ENCODE results near the gene PAPPA2. TPM values are rescaled to one million over a fixed set of nuclear protein-coding genes. Genes with fewer than 3 reads are reported as not detected.
A peak's percentile ranks its signal among the peaks of the same experiment; 100 is the strongest.

Gene PAPPA2
- total and polyA plus RNA-seq, 2 donors from 2014 or later = 4.9 to 93.5 TPM

DNA sequence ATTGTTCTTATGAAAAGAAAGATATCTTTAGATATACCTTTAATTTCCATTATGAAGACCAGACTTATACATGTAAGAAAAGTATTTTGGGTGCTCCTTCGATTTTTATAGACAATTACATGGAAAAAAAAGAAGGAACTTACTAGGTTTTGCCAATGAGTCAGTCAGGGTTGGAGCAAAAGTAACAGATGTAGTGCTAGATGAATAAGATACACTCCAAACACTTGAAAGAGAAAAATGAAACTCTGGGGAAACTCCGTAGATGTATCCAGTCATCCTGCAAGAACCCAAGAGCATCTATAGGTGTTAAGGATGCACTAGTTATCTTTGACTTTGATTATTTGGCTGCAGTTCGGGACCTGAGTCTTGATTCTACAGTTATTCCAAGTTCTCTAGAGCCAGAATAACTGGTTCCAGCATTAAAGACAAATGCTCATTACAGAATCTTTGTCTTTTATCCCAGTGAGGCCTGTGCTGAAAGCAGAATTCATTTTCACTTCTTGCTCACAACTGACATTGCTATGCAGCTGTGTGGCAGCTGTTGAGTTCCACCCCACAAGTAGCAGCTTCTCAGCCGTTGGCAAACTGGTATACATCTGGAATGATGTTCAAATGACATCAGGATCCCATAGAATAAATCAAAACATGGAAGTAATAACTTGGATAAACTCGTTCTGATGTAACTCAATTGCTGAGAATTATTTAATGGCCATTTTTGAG lies 375.5 kb downstream of the PAPPA2 start:
- TF ChIP-seq, protein P1, sequence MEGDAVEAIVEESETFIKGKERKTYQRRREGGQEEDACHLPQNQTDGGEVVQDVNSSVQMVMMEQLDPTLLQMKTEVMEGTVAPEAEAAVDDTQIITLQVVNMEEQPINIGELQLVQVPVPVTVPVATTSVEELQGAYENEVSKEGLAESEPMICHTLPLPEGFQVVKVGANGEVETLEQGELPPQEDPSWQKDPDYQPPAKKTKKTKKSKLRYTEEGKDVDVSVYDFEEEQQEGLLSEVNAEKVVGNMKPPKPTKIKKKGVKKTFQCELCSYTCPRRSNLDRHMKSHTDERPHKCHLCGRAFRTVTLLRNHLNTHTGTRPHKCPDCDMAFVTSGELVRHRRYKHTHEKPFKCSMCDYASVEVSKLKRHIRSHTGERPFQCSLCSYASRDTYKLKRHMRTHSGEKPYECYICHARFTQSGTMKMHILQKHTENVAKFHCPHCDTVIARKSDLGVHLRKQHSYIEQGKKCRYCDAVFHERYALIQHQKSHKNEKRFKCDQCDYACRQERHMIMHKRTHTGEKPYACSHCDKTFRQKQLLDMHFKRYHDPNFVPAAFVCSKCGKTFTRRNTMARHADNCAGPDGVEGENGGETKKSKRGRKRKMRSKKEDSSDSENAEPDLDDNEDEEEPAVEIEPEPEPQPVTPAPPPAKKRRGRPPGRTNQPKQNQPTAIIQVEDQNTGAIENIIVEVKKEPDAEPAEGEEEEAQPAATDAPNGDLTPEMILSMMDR (IDR thresholded peaks at IDR 0.05; ENCODE audit: borderline replicate concordance, extremely low read depth, insufficient read depth) = no peak
- no peak overlapping the region for H3K4me3 ChIP-seq (ENCODE audit: low read length in 3 of 3)
- FAIRE-seq = no peak
- H3K27me3 ChIP-seq (ENCODE audit: control insufficient read depth, insufficient read depth, low read length) = no peaks in the 10 kb centered on the region
- H3K9me3 ChIP-seq (ENCODE audit: control insufficient read depth in 2 of 3, insufficient read depth in 1 of 3, low read length in 3 of 3) = no peaks in the 10 kb centered on the region
- no peaks in the 10 kb centered on the region for H3K4me1 ChIP-seq (ENCODE audit: control insufficient read depth in 2 of 3, insufficient read depth in 2 of 3, low read depth in 1 of 3, low read length in 3 of 3)
- no peaks in the 10 kb centered on the region for H3K36me3 ChIP-seq (ENCODE audit: control insufficient read depth in 2 of 3, insufficient read depth in 3 of 3, low read length in 3 of 3)
- no peak overlapping the region for H3K27ac ChIP-seq (ENCODE audit: low read depth in 2 of 2, low read length in 2 of 2)
- no peak overlapping the region for H3K9ac ChIP-seq (ENCODE audit: low read length in 3 of 3)
- DNase-seq = no peak
- intact Hi-C loops (cut with DNase I) = no loop called here

DNA sequence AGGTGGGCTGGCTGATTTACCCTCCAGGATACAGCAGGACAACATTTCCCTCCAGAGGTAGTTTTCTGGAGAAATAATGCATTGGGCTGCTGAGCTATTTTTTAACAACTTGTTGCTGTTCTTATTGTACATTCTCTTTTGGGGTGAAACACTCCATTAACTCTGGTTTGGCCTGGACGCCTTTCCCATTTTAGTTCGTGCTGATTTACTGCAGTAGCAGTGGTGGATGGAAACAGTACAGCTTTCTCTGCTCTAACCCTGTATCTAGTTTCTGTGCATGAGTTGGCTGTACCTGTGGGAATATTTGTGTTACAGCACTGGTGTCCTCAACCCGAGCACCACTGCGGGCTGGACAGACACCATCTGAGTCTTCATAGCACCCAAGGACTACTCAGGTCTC lies 376.2 kb downstream of the PAPPA2 start:
- H3K27me3 ChIP-seq (ENCODE audit: control insufficient read depth, insufficient read depth, low read length) = no peaks in the 10 kb centered on the region
- no peaks in the 10 kb centered on the region for H3K36me3 ChIP-seq (ENCODE audit: control insufficient read depth in 2 of 3, insufficient read depth in 3 of 3, low read length in 3 of 3)
- no peak overlapping the region for H3K27ac ChIP-seq (ENCODE audit: low read depth in 2 of 2, low read length in 2 of 2)
- intact Hi-C loops (cut with DNase I) = no loop called here
- no peaks in the 10 kb centered on the region for H3K4me1 ChIP-seq (ENCODE audit: control insufficient read depth in 2 of 3, insufficient read depth in 2 of 3, low read depth in 1 of 3, low read length in 3 of 3)
- H3K9ac ChIP-seq (ENCODE audit: low read length in 3 of 3) = no peak overlapping the region
- FAIRE-seq (no peak), DNase-seq (peak in 3 of 5 donors; percentile 46 to 70 (median 70))
- no peaks in the 10 kb centered on the region for H3K9me3 ChIP-seq (ENCODE audit: control insufficient read depth in 2 of 3, insufficient read depth in 1 of 3, low read length in 3 of 3)
- TF ChIP-seq, protein P1 (IDR thresholded peaks at IDR 0.05; ENCODE audit: borderline replicate concordance, extremely low read depth, insufficient read depth) = no peak
- H3K4me3 ChIP-seq (ENCODE audit: low read length in 3 of 3) = no peak overlapping the region

- Histone ChIP-seq H3K27me3 (ENCODE audit: control insufficient read depth, insufficient read depth, low read length) (no peaks in the 10 kb centered on the region), H3K4me1 (ENCODE audit: control insufficient read depth in 2 of 3, insufficient read depth in 2 of 3, low read depth in 1 of 3, low read length in 3 of 3) (no peaks in the 10 kb centered on the region), H3K9me3 (ENCODE audit: control insufficient read depth in 2 of 3, insufficient read depth in 1 of 3, low read length in 3 of 3) (no peaks in the 10 kb centered on the region), H3K4me3 (ENCODE audit: low read length in 3 of 3) (no peak overlapping the region), H3K9ac (ENCODE audit: low read length in 3 of 3) (no peak overlapping the region), H3K27ac (ENCODE audit: low read depth in 2 of 2, low read length in 2 of 2) (no peak overlapping the region), H3K36me3 (ENCODE audit: control insufficient read depth in 2 of 3, insufficient read depth in 3 of 3, low read length in 3 of 3) (no peaks in the 10 kb centered on the region)
- TF ChIP-seq, protein P1 (IDR thresholded peaks at IDR 0.05; ENCODE audit: borderline replicate concordance, extremely low read depth, insufficient read depth) = no peak
- no peak for DNase-seq
- no peak for FAIRE-seq
- intact Hi-C loops (cut with DNase I) = no loop called here
Measured at GRCh38 chr1:176841238-176841637, 378.3 kb downstream of the PAPPA2 start.

All from kidney (tissue), 14 donors.